ENCODE data around the gene YIPF2. TPM values are rescaled to one million over a fixed set of nuclear protein-coding genes. Genes with fewer than 3 reads are reported as not detected.

Gene YIPF2
- total and polyA plus RNA-seq, 3 donors from 2014 or later = 95.3 to 143 (median 106) TPM

- no peaks in the 10 kb centered on the region for H3K9me3 ChIP-seq
- H3K36me3 ChIP-seq (ENCODE audit: low read depth, missing control alignments) = no peaks in the 10 kb centered on the region
- no peak for TF ChIP-seq CTCF (IDR thresholded peaks at IDR 0.05)
- TF ChIP-seq POLR2A (IDR thresholded peaks at IDR 0.05) = no peak
- no peak overlapping the region for H3K4me3 ChIP-seq
- no peaks in the 10 kb centered on the region for H3K27me3 ChIP-seq
- H3K4me1 ChIP-seq = peaks cover 26% of the 10 kb centered on the region
- 64 to 76% methylated on average over 13 to 21 of the region's 21 CpGs for WGBS, 2 donors
- intact Hi-C loops (cut with DNase I; ENCODE audit: low total_unique reads) = no loop called here
- DNase-seq = no peak
- no peak overlapping the region for H3K27ac ChIP-seq
Measured at GRCh38 chr19:10891405-10892086, 36.9 kb downstream of the YIPF2 start.

GRCh38 chr19:10889880-10890279, 38.6 kb downstream of the YIPF2 start:
- no peak for TF ChIP-seq CTCF (IDR thresholded peaks at IDR 0.05)
- TF ChIP-seq POLR2A (IDR thresholded peaks at IDR 0.05) = no peak
- no peak for DNase-seq
- Histone ChIP-seq H3K4me1 (peaks cover 25% of the 10 kb centered on the region), H3K27me3 (no peaks in the 10 kb centered on the region), H3K9me3 (no peaks in the 10 kb centered on the region), H3K36me3 (ENCODE audit: low read depth, missing control alignments) (no peaks in the 10 kb centered on the region), H3K4me3 (no peak overlapping the region), H3K27ac (no peak overlapping the region)
- intact Hi-C loops (cut with DNase I; ENCODE audit: low total_unique reads) = no loop called here
- WGBS, 2 donors = 92 to 96% methylated on average over 4 of the region's 4 CpGs

- Histone ChIP-seq H3K4me1 (peaks cover 15% of the 10 kb centered on the region), H3K9me3 (no peaks in the 10 kb centered on the region), H3K36me3 (ENCODE audit: low read depth, missing control alignments) (no peaks in the 10 kb centered on the region), H3K27ac (no peak overlapping the region), H3K4me3 (no peak overlapping the region), H3K27me3 (no peaks in the 10 kb centered on the region)
- 77 to 82% methylated on average over 6 to 13 of the region's 13 CpGs for WGBS, 2 donors
- TF ChIP-seq POLR2A (IDR thresholded peaks at IDR 0.05) (no peak), CTCF (IDR thresholded peaks at IDR 0.05) (no peak)
- intact Hi-C loops (cut with DNase I; ENCODE audit: low total_unique reads) = no loop called here
- DNase-seq = no peak
Measured at GRCh38 chr19:10888421-10888866, 40.0 kb downstream of the YIPF2 start.

- no peak overlapping the region for H3K27ac ChIP-seq
- H3K4me1 ChIP-seq = peaks cover 15% of the 10 kb centered on the region
- no peaks in the 10 kb centered on the region for H3K36me3 ChIP-seq (ENCODE audit: low read depth, missing control alignments)
- intact Hi-C loops (cut with DNase I; ENCODE audit: low total_unique reads) = no loop called here
- H3K4me3 ChIP-seq = no peak overlapping the region
- WGBS, 2 donors = 85% methylated on average over 6 to 9 of the region's 9 CpGs
- TF ChIP-seq POLR2A (IDR thresholded peaks at IDR 0.05) (no peak), CTCF (IDR thresholded peaks at IDR 0.05) (no peak)
- no peaks in the 10 kb centered on the region for H3K27me3 ChIP-seq
- H3K9me3 ChIP-seq = no peaks in the 10 kb centered on the region
- DNase-seq = no peak
Measured at GRCh38 chr19:10887616-10888367, 40.6 kb downstream of the YIPF2 start.

Measured in testis (tissue), 3 donors.